SK-N-DZ (cell line): ENCODE data around the gene PCBP3.
A peak's percentile ranks its signal among the peaks of the same experiment; 100 is the strongest.
"Not testable (repeated sequence)": the region's sequence is repeated elsewhere in the genome, so short reads cannot be mapped to it uniquely, and the experiment has no call there.

Experiments
- DNase-seq: peaks from one replicate; pipeline ENCODE4 v3.0.0-alpha.2; 2015; ENCODE audit warnings: low spot score

Gene PCBP3

DNA sequence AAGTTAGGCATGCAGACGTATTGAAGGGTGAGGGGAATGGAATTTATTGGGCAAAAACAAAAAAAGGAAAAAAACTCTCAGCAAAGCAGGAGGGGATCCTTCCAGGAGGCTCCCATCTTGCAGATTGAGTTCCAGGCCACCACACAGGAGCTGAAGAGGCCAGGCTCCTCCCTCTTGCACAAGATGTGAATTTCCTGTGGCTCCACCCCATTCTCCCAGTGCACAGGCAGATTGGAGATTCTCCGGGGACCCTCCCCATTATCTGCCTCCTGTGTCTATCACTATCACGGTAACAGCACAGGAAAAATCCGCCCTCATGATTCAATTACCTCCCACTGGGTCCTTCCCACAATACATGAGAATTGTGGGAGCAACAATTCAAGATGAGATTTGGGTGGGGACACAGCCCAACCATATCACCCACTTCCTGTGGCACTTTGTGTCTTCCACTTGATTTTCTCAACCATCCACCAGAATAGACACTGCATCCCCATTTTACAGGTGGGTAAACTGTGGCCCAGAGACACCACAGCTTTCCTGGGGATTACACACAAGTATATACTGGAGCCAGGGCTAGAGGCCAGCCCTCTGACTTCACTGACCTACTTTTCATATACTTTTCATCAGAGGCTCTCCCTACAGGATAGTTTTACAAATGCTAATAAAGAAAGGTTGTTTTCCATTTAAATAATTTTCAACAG lies 319.2 kb downstream of the PCBP3 start:
- DNase-seq, result no peak

DNA sequence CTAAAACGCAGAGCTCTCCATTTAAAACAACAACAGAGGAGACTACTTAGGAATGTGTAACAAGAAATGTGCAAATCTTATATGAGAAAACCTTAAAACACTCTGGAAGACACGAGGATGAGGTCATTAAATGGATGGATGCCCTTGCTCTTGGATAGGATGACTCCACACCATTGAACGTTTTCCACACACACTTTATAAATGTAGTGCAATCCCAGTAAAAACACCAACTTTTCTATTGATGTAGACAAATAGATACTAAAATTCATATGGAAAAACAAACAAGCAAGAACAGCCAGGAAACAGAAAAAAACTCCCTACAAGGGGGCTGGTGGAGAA lies 319.7 kb downstream of the PCBP3 start:
- DNase-seq, result no peak

DNA sequence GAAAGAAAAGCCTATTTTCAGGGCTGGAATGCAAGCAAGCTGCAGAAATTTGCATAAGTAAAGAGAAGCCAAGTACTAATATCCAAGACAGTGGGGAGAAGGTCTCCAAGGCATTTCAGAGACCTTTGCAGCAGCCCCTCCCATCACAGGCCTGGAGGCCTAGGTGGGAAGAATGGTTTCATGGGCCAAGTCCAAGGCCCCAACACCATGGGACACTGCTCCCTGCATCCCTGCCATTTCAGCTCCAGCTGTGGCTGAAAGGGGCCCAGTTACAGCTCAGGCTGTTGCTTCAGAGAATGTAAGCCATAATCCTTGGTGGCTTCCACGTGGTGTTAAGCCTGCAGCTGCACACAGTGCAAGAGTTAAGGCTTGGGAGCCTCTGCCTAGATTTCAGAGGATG lies 321.1 kb downstream of the PCBP3 start:
- DNase-seq, result no peak

DNA sequence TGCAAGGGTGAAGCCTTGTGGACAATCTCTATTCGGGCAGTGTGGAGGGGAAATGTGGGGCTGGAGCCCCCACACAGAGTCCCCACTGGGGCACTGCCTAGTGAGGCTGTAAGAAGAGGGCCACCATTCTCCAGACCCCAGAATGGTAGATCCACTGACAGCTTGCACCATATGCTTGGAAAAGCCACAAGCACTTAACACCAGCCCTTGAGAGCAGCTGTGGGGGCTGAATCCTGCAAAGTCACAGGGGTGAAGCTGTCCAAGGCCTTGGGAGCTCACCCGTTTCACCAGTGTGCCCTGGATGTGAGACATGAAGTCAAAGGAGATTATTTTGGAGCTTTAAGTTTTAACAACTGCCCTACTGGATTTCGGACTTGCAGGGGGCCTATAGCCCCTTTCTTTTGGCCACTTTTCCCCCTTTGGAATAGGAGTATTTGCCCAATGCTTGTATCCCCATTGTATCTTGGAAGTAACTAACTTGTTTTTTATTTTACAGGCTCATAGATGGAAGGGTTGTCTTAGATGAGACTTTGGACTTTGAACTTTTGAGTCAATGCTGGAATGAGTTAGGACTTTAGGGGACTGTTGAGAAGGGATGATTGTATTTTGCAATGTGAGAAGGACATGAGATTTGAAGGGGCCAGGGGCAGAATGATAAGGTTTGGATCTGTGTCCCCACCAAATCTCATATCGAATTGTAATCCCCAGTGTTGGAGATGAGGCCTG lies 321.7 kb downstream of the PCBP3 start:
- no peak for DNase-seq

DNA sequence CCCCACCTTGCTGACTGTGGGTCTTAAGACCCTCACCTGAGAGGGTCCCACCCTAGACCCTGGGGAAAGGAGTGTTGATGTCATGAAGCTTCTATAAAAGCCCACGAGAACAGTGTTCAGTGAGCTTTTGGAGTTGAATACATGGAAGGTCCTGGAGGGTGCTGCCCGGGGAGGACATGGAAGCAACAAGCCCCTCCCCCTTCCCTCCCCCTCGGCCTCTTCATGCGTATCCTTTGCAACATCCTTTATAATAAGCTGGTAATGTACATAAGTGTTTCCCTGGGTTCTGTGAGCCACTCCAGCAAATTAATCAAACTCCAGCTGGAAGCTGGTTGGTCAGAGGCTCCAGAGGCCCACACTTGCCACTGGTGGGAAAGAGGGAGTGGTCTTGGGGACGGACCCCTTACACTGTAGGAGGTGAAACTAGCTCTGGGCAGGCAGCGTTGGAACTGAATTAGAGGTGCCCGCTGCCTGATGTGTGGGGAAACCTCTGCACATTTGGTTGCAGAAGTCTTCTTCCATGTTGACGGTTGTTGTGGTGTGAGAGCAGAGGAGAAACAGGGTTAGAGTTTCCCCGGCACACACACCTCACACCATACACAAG lies 323.4 kb downstream of the PCBP3 start:
- DNase-seq, result no peak

DNA sequence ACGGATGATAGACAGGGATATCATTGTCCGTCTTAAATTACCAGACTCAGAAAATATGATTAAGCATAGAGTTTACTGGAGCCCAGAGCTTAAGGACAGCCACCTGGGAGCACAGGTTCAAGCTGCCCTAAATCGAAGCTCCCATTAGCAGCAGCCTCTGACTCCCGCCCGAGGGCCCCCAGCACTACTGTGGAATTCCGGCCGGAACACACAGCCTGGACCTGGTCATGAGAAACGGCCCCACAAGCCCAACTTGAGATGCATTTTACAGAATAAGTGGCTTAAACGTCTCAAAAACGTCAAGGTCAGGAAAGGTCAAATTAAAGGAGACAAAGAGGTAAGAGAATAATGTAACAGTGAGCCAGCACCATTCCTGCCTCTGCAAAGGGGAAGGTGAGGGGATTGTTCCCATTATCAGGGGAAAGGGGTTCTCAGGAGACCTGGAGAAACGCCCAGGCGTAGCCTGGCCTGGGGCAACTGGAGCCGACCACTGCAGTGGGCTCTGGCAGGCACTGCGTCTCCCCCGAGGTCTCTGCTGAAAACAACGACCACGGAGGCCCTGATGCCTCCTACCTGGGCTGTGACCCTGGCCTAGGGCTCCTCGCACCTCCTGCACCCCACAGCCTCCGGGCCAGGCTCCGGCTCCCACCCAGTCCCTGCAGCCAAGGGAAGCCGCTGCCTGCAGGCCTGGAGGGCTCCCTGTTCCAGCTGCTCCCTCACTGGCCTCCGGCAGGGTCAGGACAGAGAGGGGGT lies 326.6 kb downstream of the PCBP3 start:
- no peak for DNase-seq

DNA sequence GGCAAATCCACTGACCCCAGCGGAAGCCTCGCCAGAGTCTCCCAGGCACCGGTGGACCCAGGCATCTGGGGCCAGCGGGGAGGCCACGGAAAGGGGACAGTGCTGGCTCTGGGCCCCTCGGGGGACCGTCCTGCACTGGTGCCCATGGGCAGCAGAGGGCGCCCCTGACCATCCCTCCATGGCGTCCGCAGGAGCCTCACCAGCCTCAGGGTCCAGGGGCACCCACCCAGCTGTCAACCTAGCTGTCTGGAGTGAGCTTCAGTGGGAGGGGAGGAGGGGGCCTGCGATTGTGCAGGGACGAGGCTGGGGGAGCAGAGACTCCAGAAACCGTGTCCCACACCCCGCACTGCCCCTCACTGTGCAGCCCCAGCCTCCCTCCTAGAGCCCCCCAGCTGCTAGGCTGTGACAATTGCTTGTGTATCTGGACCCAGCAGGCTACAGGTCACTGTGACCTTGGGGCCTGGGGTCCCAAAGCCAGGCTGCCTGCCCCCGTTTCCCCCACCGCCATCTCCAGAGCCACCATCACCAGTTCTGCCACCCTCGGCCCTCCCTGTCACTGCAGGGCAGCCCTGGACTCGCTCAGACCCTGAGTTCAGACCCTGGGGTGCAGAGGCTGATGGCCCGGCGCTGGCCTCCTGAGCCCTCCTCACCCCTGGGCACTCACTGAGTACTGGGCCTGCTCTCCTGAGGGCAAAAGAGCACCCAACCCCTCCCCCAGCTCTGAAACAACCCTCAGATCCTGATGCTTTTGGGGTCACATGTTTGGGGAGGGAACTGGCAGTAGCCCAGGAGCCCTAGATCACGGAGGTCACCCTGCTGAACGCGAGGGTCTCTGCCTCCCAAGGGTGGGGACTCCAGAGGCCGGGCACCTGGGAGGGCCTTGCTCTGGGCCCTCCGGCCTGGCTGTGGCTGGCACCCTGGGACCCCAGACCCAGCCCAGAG lies 327.4 kb downstream of the PCBP3 start:
- DNase-seq, result peak; percentile 68

DNA sequence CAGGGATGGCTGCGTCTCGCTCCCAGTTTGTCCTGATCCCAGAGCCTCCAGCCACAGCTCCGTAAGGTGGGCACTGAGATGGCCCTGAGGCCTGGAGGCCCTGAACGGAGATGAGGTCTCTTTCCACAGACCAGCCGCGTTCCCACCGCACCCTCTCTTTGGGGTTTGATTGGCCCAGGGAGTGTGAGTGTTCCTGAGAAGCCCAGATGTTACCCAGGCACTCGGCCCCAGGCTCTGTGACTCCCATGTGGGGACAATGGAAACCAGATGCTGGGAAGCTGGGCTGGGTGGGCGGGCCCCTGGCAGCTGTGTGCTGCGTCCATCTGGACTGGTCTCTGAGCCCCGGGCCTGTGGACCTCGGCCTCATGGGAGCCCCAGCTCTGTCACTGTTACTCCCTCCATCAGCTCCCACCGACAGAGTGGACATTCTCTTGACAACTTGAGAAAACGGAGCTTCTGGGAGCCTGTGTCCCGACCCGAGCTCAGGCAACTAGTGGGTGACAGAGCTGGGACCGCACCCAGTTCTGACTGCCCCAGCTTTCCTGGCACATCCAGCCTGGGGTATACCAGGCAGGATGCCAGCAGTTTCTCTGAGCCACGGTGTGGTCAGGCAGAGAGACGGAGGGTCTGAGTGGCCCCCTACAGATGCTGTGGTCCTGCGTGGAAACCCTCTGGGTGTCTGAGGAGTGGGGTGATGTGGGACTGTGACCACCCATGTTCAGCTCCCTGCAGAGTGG lies 328.3 kb downstream of the PCBP3 start:
- peak; percentile 67 for DNase-seq

DNA sequence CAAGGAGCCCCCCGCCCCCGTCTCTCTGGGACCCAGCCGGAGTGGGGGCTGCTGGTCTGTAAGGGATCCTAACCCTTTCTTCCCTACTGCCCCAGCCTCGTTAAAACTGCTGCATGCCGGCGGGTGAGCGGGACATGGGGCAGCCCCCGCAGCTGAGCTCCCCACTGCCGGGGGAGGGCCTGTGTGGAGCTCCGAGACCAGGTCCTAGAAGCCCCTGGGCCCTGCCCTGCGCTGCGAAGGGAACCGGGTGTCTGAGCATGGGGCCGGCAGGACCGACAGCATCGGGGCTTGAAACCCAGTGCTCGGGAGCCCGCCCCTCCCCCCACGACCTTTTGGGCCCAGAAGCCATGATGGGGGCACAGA lies 328.8 kb downstream of the PCBP3 start:
- no peak for DNase-seq

DNA sequence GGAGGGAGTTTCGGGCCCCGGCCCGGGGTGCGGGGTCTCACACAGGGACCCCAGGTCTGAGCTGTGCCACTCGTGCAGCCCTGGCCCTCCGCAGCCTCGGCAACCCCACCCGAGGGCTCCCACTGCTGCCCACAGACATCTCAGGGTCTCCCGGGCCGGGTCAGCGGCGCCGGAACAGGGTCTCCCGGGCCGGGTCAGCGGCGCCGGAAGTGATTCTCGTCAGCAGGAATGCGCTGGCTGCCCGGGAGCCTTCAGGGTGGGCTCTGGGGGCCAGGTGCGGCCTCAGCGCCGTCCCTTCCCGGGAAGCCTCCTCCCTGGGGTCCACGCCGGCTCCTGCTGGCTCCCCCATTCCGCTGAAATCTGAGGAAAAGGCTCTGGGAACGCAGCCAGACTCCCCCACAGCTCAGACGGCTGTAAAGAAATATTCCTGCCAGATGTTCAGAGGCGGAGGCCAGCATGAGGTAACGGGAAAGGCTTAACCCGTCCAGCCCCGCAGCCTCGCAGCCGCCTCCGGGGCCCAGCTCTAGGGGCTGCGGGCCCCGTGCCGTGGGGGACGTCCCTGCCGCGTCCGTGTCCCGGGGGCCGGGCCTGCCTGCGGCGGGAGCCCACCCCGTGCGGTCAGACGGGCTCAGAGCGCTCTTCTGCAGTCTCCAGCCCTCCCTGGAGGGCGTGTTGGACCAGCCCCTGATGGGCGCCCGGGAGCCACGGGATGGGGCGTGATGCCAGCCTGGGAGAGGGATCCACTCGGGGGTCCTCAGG lies 329.4 kb downstream of the PCBP3 start:
- no peak for DNase-seq

DNA sequence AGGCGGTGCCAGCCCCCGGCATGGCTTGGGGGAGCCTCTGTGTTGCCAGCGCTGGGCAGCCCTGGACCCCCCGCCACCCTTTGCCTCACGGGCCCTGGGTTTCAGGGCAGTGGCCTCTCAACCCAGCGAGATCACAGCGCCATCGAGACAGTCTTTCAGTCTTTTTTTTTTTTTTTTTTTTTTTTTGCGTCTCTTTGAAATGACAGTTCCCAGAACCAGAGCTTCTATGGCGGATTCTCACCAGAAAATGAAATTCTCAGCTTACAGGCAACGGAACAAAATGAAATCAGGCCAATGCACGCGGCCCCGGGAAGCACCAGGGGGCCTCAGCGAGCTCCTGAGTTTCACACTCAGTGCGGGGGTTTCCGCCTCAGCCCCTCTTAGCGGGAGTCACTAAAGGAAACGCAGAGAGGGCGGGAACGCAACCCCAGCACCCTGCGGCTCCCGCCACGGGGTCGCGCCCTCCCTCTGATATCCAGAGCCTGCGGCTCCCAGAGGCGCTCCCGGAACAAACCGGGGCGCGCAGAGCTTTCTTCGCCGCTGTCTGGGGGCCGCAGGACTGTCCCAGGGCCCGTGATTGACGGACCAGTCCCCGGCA lies 330.0 kb downstream of the PCBP3 start:
- peak; percentile 87 for DNase-seq

DNA sequence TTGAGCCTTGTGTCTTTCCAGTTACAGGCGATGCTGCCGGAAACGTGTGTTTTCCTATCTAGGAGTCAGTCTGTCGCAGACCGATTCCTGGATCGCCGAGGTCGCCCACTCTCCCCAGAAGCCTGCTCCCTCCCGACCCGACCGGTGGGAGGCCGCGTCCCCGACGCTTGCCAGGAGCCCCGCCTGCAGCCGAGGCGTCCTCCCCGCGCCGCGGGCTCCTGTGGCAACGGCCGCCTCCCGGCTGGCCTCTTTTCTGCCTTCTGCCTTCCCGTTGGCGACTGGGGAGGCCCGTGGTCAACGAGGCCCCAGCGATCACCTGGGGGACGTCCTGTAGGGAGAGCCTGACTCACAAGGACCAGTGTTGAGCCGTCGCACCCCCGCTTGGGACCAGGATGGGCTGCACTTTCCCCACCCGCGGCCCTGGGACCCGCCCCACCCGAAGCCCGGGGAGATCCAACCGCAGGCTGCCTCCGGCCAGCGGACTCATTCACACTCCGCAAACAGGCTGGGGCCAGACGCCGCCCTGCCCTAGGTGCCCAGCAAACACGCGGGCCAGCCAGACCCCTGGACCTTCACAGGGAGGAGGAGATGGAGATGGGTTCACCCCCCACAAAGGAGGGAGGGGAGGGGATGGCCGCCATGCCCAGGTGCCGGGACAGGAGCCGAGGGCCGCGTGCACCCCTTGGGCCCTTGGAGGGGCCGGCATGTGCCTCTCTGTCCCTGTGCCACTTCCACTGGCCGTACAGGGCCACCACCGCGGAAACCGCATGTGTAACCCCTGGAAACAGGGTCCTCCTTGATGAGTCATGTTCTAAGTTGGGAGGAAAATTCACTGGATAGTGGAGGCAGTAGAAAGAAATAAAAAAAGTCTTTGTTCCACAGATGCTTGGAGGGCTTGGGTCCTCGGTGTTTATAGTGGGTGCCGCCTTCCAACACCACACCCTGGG lies 330.8 kb downstream of the PCBP3 start:
- no peak for DNase-seq

DNA sequence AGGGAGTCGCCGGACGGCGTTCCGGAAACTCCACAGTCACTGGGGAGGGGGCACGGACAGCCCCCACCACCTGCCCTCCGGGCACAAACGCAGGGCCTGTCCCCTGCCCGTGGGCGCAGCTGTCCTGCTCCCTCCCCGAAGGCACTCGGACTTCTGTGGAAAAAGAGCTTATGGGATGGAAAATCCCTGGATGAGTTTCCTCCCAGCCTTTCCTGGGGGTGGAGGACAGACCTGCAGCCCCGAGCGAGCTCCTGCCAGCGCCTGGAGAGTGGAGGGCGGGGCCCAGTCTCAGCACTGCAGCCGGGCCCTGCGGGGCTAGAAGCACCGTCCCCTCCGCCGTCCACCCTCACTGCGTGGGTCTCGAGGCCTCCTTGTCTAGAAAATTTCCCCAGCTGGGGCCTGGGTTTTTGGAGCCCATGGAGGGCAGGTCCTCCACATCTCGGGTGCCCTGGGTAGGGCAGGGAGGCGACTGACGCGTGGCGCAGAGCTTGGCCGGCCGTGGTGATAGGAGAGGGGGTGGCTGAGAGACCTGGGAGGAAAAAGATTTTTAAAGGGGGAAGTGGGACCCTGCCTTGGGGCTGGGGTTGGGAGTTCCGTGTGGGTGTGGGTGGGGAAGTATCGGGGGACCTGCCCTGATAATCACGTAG lies 331.6 kb downstream of the PCBP3 start:
- DNase-seq, result no peak

DNA sequence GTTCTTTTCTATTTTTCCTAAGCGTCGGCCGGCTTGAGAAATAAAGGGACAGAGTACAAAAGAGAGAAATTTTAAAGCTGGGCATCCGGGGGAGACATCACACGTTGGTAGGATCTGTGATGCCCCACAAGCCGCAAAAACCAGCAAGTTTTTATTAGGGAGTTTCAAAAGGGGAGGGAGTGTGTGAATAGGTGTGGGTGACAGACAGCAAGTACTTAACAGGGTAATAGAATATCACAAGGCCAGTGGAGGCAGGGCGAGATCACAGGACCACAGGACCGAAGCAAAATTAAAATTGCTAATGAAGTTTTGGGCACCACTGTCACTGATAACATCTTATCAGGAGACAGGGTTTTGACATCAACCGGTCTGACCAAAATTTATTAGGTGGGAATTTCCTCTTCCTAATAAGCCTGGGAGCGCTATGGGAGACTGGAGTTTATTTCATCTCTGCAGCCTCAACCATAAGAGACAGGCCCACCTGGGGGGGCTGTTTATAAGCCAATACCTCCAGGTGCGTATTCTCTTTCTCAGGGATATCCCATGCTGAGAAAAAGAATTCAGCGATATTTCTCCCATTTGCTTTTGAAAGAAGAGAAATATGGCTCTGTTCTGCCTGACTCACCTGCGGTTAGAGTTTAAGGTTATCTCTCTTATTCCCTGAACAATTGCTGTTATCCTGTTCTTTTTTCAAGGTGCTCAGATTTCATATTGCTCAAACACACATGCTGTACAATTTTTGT lies 332.3 kb downstream of the PCBP3 start:
- not testable (repeated sequence) for DNase-seq

DNA sequence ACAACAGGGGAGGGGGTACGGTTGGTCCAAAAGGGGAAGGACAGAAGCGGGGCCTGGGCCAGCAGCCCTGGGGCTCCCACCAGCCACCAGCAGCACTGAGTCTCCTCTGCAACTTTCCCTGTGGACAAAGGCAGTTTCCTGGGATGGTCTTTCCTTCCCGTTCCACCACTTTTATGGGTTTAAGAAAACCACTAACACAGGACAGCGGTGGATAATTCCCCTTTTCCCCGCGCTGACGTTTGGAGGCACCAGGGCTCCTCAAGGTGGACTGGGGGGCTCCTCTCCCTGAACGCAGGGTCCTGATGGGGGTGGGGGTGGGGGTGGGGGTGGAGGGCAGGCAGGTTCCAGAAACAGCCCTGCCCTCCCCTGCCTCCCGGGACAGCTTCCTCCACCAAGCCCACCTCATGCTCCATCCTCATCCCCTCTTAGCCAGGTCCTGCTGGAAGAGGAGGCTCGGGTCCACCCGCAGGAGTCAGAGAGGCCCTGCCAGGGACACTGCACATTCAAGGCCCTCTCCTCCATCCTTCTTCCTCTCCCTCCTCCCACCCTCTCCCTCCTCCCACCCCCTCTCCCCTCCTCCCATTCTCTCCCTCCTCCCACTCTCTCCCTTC lies 333.3 kb downstream of the PCBP3 start:
- no peak for DNase-seq

DNA sequence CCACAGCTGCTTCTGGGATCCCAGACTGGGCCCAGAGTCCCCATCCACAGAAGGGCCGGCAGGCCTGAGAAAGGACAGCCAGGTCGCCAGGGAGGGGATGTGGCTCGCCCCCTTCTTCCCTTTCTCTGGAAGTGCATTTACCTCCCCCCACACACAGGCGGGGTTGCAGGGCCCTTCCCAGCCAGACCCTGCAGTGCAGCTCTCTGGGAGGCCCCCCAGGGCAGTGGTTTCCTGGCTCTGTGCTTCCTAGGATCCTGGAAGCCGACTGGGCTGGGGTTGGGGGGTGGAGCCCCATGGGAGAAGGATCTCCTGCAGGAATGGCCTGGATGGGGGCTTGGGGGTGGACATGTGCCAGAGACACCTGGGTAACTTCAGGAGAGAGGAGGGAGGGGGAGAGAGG lies 333.9 kb downstream of the PCBP3 start:
- peak; percentile 77 for DNase-seq
